G401 (cell line): ENCODE data around the gene CCDC167. TPM values are rescaled to one million over a fixed set of nuclear protein-coding genes. Genes with fewer than 3 reads are reported as not detected.

Source experiments
- DNase-seq: peaks from one replicate; pipeline ENCODE4 v3.0.0-alpha.2; 2015; ENCODE audit warnings: low spot score
- in situ Hi-C: cut with HindIII; loops from 2 replicates; pipeline ENCODE4 v1.10.0; 2016; ENCODE audit warnings: low sequenced_read_pairs, mixed read lengths
- total RNA-seq: library from RNA; depleted of rRNA; stranded (reverse); fragments of >200 nt; shearing (Covaris generic); gene quantifications from 2 replicates; pipeline ENCODE4 v1.2.3, GENCODE V29; 2014; rRNA removed

Gene CCDC167
- 52.4 and 75.3 TPM in 2 replicates for total RNA-seq

GRCh38 chr6:37499433-37500293, at the start of gene CCDC167:
Gene CCDC167, minus strand, starts transcription at chr6:37499893. Its CDS starts 30 bp downstream, at chr6:37499863.
- in situ Hi-C loops, result no loop called here
- peak; percentile 97 for DNase-seq

- in situ Hi-C loops, result no loop called here
- no peak for DNase-seq
These were observed 49.5 kb upstream of the CCDC167 start for GRCh38 chr6:37549154-37549553.

GRCh38 chr6:37548067-37548674, 48.5 kb upstream of the CCDC167 start:
- in situ Hi-C loops, result no loop called here
- DNase-seq, result no peak

- peak; percentile 46 for DNase-seq
- in situ Hi-C loops, result no loop called here
These were observed 47.9 kb upstream of the CCDC167 start for GRCh38 chr6:37547564-37548061.

GRCh38 chr6:37546141-37546871, 46.6 kb upstream of the CCDC167 start:
- in situ Hi-C loops, result no loop called here
- peak; percentile 28 for DNase-seq

- no peak for DNase-seq
- in situ Hi-C loops, result no loop called here
These were observed 44.8 kb upstream of the CCDC167 start for GRCh38 chr6:37544530-37544929.

GRCh38 chr6:37543361-37543760, 43.7 kb upstream of the CCDC167 start:
- DNase-seq, result no peak
- in situ Hi-C loops, result no loop called here

GRCh38 chr6:37541346-37541745, 41.7 kb upstream of the CCDC167 start:
- DNase-seq, result no peak
- in situ Hi-C loops, result no loop called here

- DNase-seq, result no peak
- in situ Hi-C loops, result no loop called here
These were observed 40.7 kb upstream of the CCDC167 start for GRCh38 chr6:37540390-37540789.

- no peak for DNase-seq
- in situ Hi-C loops, result no loop called here
These were observed 40.3 kb upstream of the CCDC167 start for GRCh38 chr6:37540029-37540352.

GRCh38 chr6:37539171-37540028, 39.7 kb upstream of the CCDC167 start:
- in situ Hi-C loops, result no loop called here
- DNase-seq, result no peak

- in situ Hi-C loops, result no loop called here
- peak; percentile 32 for DNase-seq
These were observed 38.4 kb upstream of the CCDC167 start for GRCh38 chr6:37538107-37538506.

- DNase-seq, result peak; percentile 41
- in situ Hi-C loops, result no loop called here
These were observed 37.9 kb upstream of the CCDC167 start for GRCh38 chr6:37537548-37537947.

GRCh38 chr6:37536491-37537190, 36.9 kb upstream of the CCDC167 start:
- in situ Hi-C loops, result no loop called here
- peak; percentile 42 for DNase-seq

- DNase-seq, result peak; percentile 59
- in situ Hi-C loops, result no loop called here
These were observed 36.2 kb upstream of the CCDC167 start for GRCh38 chr6:37535759-37536490.

GRCh38 chr6:37535428-37535758, 35.7 kb upstream of the CCDC167 start:
- no peak for DNase-seq
- in situ Hi-C loops, result no loop called here

GRCh38 chr6:37534893-37535292, 35.2 kb upstream of the CCDC167 start:
- in situ Hi-C loops, result no loop called here
- no peak for DNase-seq

- in situ Hi-C loops, result no loop called here
- no peak for DNase-seq
These were observed 32.4 kb upstream of the CCDC167 start for GRCh38 chr6:37532122-37532521.
